IPS-15b (cell line): Measurements from ENCODE around the gene KANK3.
"Not testable (repeated sequence)": the region's sequence is repeated elsewhere in the genome, so short reads cannot be mapped to it uniquely, and the experiment has no call there.

Experiments used
- H3K27me3 ChIP-seq: one replicate; pipeline ENCODE4 v1.6.1; 2013; ENCODE audit warnings: low read length; ENCODE audit not compliant: control insufficient read depth, insufficient read depth
- H3K36me3 ChIP-seq: one replicate; pipeline ENCODE4 v1.6.1; 2013; ENCODE audit warnings: low read length; ENCODE audit not compliant: control insufficient read depth, insufficient read depth
- H3K4me1 ChIP-seq: one replicate; pipeline ENCODE4 v1.6.1; 2013; ENCODE audit warnings: mild to moderate bottlenecking, low read length; ENCODE audit not compliant: control insufficient read depth, insufficient read depth
- H3K4me3 ChIP-seq: one replicate; pipeline ENCODE4 v1.5.1; 2013; ENCODE audit warnings: low read depth, low read length
- H3K9ac ChIP-seq: one replicate; pipeline ENCODE4 v1.6.1; 2013; ENCODE audit warnings: low read depth, mild to moderate bottlenecking, low read length
- H3K9me3 ChIP-seq: one replicate; pipeline ENCODE4 v1.6.1; 2013; ENCODE audit warnings: mild to moderate bottlenecking, low read length; ENCODE audit not compliant: control insufficient read depth, insufficient read depth

KANK3 gene

DNA sequence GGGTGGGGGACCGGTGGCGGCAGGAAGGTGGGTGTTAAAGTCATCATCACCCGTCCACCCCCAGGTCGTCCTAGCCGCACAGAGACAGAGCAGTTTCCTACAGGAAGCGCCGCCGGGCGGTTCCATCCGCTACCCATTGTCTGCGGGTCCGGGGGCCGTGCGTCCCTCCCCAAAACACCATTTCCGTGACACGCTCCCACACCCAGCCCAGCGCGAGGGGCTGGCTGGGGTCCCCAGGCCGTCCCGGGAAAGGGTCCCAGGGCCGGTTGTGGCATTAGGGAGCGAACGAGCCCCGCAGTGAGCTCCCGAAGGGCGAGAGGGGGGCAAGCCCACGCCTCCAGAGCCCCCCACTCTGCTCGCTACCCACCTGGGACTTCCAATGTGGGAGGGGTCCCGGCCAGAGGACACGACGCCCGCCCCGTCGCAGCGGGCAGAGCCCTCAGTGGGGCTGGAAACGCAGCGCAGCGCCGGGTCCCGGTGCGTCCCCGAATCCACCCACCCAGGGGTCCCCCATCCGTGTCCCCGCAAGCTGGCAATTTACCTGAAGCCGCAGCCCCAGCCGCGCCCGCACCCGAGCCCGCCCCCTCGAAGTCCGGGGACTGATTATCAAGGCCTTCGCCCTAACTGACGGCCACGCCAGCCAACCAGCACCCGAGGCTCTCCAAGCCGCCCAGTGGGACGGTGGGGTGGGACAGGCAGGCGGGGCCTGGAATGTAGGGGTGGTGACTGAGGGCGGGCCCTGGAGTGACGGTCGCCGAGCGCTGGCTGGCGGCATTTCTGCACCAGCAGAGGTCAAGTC, at the start of gene KANK3:
KANK3 (minus strand) TSS at position 579 of the 799 bp plus-strand sequence. CDS start 5,434 bp downstream, outside the sequence.
- Histone ChIP-seq H3K4me1 (no peaks in the 10 kb centered on the region), H3K4me3 (peak within 1 kb of the TSS; percentile 70)

DNA sequence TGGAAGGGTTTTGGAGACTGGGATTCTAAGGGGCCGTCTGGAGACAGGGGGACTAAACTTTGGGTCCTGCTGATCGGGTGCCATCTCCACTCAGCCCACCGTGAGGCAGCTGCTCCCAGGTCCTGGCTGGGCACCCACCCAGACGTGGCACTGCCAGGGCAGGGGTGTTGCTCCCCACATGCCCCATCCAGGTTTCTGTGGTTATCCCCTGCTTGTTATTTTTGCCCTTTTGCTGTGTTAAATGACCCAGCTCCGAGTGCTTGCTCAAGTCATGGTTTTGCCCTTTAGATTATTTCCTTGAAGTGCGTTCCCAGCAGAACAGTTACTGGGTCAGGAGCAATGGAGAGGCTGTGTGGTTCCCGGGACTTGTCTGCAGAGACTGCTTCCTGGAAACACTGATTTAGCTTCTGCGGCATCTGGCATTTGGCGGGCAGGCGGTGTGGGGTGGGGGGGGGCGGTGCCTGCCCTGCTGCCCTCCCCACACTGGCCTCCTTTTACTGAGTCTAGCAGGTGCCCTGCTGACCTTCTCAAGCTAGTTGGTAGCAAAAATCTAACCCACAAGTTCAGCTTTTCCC, 49.0 kb upstream of the KANK3 start:
- H3K9ac ChIP-seq: no peak overlapping the region
- H3K4me1 ChIP-seq: peaks cover 4% of the 10 kb centered on the region
- no peak overlapping the region for H3K4me3 ChIP-seq
- H3K9me3 ChIP-seq: no peaks in the 10 kb centered on the region
- H3K27me3 ChIP-seq: no peaks in the 10 kb centered on the region
- H3K36me3 ChIP-seq: no peaks in the 10 kb centered on the region

More for the DNA sequence above, at the start of gene KANK3:
- Histone ChIP-seq H3K27me3 (peaks cover 14% of the 10 kb centered on the region), H3K36me3 (no peaks in the 10 kb centered on the region), H3K9me3 (no peaks in the 10 kb centered on the region), H3K9ac (no peak within 1 kb of the TSS)

- Histone ChIP-seq H3K4me1 (no peaks in the 10 kb centered on the region), H3K27me3 (no peaks in the 10 kb centered on the region), H3K9me3 (no peaks in the 10 kb centered on the region), H3K9ac (peak overlapping the region; percentile 32), H3K4me3 (peak overlapping the region; percentile 33), H3K36me3 (no peaks in the 10 kb centered on the region)
Observed at GRCh38 chr19:8391198-8392016, 48.3 kb upstream of the KANK3 start.

GRCh38 chr19:8390617-8390981, 47.5 kb upstream of the KANK3 start:
- H3K27me3 ChIP-seq: no peaks in the 10 kb centered on the region
- peak overlapping the region; percentile 97 for H3K9ac ChIP-seq
- no peaks in the 10 kb centered on the region for H3K36me3 ChIP-seq
- peak overlapping the region; percentile 81 for H3K4me3 ChIP-seq
- no peaks in the 10 kb centered on the region for H3K9me3 ChIP-seq
- H3K4me1 ChIP-seq: no peaks in the 10 kb centered on the region

- Histone ChIP-seq H3K4me3 (peak within 1 kb of the TSS; percentile 81), H3K9me3 (no peaks in the 10 kb centered on the region)
Observed at GRCh38 chr19:8389891-8390616, 47.0 kb upstream of the KANK3 start, which contains the start of gene RAB11B. Gene RAB11B, plus strand, starts transcription at chr19:8390360. Its CDS starts 57 bp downstream, at chr19:8390417.

GRCh38 chr19:8388612-8388958, 45.5 kb upstream of the KANK3 start:
- Histone ChIP-seq H3K36me3 (no peaks in the 10 kb centered on the region), H3K9me3 (no peaks in the 10 kb centered on the region)

More at GRCh38 chr19:8389891-8390616, 47.0 kb upstream of the KANK3 start, which contains the start of gene RAB11B:
- Histone ChIP-seq H3K36me3 (no peaks in the 10 kb centered on the region), H3K4me1 (no peaks in the 10 kb centered on the region), H3K9ac (peak within 1 kb of the TSS; percentile 97), H3K27me3 (no peaks in the 10 kb centered on the region)

DNA sequence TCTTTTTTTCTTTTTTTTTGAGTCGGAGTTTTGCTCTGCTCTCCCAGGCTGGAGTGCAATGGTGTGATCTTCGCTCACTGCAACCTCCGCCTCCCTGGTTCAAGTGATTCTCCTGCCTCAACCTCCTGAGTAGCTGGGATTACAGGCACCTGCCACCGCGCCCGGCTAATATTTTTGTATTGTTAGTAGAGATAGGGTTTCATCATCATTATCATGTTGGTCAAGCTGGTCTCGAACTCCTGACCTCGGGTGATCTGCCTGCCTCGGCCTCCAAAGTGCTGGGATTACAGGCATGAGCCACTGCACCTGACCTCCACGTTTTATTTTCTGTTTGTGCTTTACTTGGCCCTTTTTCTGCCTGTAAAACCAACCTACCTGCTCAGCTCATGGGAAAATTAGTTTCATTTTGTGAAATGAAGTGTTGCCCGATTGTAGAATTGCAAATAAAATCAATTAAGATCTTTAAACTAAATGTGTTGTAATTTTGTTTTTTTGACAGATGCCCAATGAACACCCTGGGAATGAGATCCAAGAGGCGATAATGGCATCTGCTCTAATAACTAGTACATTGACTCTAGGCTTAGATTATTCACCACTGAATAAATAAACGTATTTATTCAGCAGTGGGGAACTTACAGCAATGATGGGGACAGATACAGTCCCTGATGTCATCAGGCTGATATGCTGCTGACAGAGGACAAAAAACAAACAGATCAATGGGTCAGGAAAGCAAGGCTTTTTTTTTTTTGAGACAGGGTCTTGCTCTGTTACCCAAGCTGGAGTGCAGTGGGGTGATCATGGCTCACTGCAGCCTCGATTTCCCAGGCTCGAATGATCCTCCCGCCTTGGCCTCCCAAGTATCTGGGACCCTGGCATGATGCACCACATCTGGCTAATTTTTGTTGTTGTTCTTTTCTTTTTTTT, 44.9 kb upstream of the KANK3 start:
- no peak overlapping the region for H3K4me3 ChIP-seq
- no peak overlapping the region for H3K9ac ChIP-seq
- no peaks in the 10 kb centered on the region for H3K36me3 ChIP-seq
- H3K4me1 ChIP-seq: no peaks in the 10 kb centered on the region
- H3K9me3 ChIP-seq: no peaks in the 10 kb centered on the region
- H3K27me3 ChIP-seq: no peaks in the 10 kb centered on the region

More at GRCh38 chr19:8388612-8388958, 45.5 kb upstream of the KANK3 start:
- no peaks in the 10 kb centered on the region for H3K4me1 ChIP-seq
- H3K9ac ChIP-seq: no peak overlapping the region
- H3K27me3 ChIP-seq: no peaks in the 10 kb centered on the region
- H3K4me3 ChIP-seq: no peak overlapping the region

GRCh38 chr19:8386990-8387389, 43.9 kb upstream of the KANK3 start:
- Histone ChIP-seq H3K36me3 (no peaks in the 10 kb centered on the region), H3K9ac (no peak overlapping the region), H3K9me3 (no peaks in the 10 kb centered on the region), H3K4me3 (no peak overlapping the region), H3K4me1 (no peaks in the 10 kb centered on the region), H3K27me3 (no peaks in the 10 kb centered on the region)

GRCh38 chr19:8386419-8386818, 43.4 kb upstream of the KANK3 start:
- not testable (repeated sequence) for H3K9ac ChIP-seq, H3K36me3 ChIP-seq

GRCh38 chr19:8385566-8385965, 42.5 kb upstream of the KANK3 start:
- not testable (repeated sequence) for H3K9me3 ChIP-seq, H3K4me3 ChIP-seq, H3K9ac ChIP-seq, H3K36me3 ChIP-seq, H3K4me1 ChIP-seq, H3K27me3 ChIP-seq

More at GRCh38 chr19:8386419-8386818, 43.4 kb upstream of the KANK3 start:
- not testable (repeated sequence) for H3K4me1 ChIP-seq, H3K27me3 ChIP-seq, H3K4me3 ChIP-seq, H3K9me3 ChIP-seq
